ENCODE results near the gene MTFP1.

- TF ChIP-seq POLR2A (IDR thresholded peaks at IDR 0.05) (peak in 1 of 2 donors; percentile 28), CTCF (IDR thresholded peaks at IDR 0.05) (no peak)
Observed at GRCh38 chr22:30425616-30426387, at the start of gene MTFP1.

Measured in adrenal gland (tissue), 5 donors.